K562 (cell line): ENCODE results near the gene CASTOR1.

ENCODE experiments used
- ARNT ChIP-seq, 2 experiments: fragments of 450-650 bp; IDR thresholded peaks; 2 replicates each; pipeline ENCODE4 v1.6.1; 2016; ENCODE audit warnings: mild to moderate bottlenecking in 1 of 2
- FOS ChIP-seq: IDR thresholded peaks from 3 replicates; pipeline ENCODE4 v1.6.1; 2011; ENCODE audit not compliant: insufficient read length; ENCODE audit errors: extremely low read depth
- FOXJ3 ChIP-seq: sonication (generic); formaldehyde crosslinking; IDR thresholded peaks from 2 replicates; pipeline ENCODE4 v1.4.0; 2020; ENCODE audit warnings: mild to moderate bottlenecking, missing genetic modification reagents
- MYBL2 ChIP-seq, 2 experiments: fragments of 450-650 bp in 1 of 2; sonication (generic) in 1 of 2; formaldehyde crosslinking in 1 of 2; IDR thresholded peaks; 2 replicates each; pipeline versions ENCODE4 v1.6.1 to v1.8.1; 2017 to 2022; ENCODE audit warnings: borderline replicate concordance in 1 of 2, inconsistent platforms in 1 of 2, low read depth in 1 of 2, mild to moderate bottlenecking in 1 of 2, missing genetic modification reagents in 1 of 2, moderate library complexity in 1 of 2
- NFE2L1 ChIP-seq: fragments of 450-650 bp; IDR thresholded peaks from 2 replicates; pipeline ENCODE4 v1.6.1; 2016; ENCODE audit warnings: missing genetic modification characterization, low read depth, mild to moderate bottlenecking, missing compliant biosample characterization, moderate library complexity, borderline replicate concordance
- TCF7L2 ChIP-seq: fragments of 150-350 bp; IDR thresholded peaks from 2 replicates; pipeline ENCODE4 v1.6.1; 2016; ENCODE audit warnings: low read depth, mild to moderate bottlenecking, low read length, moderate library complexity
- THRB ChIP-seq: fragments of 450-650 bp; formaldehyde crosslinking; conservative IDR thresholded peaks from 2 replicates; pipeline ENCODE4 v1.4.0; 2022; ENCODE audit warnings: mild to moderate bottlenecking, missing genetic modification characterization
- TF ChIP-seq, protein P1 (sequence below): fragments of 450-650 bp; formaldehyde crosslinking; IDR thresholded peaks from 2 replicates; pipeline ENCODE4 v1.4.0; 2020; ENCODE audit warnings: mild to moderate bottlenecking, moderate library complexity
- TF ChIP-seq, protein P2 (sequence below), 3 experiments: IDR thresholded peaks in 2 of 3; conservative IDR thresholded peaks in 1 of 3; 2 replicates each; pipeline ENCODE4 v1.5.1; 2011 to 2012; ENCODE audit warnings: low read length in 3 of 3, mild to moderate bottlenecking in 3 of 3, control low read depth in 2 of 3, improper control_type of control experiment in 1 of 3, inconsistent platforms in 1 of 3, low read depth in 1 of 3, mixed read lengths in 1 of 3, moderate library complexity in 1 of 3; ENCODE audit not compliant: insufficient read depth in 2 of 3
- TF ChIP-seq, protein P3 (sequence below): fragments of 450-650 bp; IDR thresholded peaks from 2 replicates; pipeline ENCODE4 v1.6.1; 2016; ENCODE audit warnings: mild to moderate bottlenecking

- TF ChIP-seq, protein P1, sequence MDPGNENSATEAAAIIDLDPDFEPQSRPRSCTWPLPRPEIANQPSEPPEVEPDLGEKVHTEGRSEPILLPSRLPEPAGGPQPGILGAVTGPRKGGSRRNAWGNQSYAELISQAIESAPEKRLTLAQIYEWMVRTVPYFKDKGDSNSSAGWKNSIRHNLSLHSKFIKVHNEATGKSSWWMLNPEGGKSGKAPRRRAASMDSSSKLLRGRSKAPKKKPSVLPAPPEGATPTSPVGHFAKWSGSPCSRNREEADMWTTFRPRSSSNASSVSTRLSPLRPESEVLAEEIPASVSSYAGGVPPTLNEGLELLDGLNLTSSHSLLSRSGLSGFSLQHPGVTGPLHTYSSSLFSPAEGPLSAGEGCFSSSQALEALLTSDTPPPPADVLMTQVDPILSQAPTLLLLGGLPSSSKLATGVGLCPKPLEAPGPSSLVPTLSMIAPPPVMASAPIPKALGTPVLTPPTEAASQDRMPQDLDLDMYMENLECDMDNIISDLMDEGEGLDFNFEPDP (CRISPR knock-in tag), result no peak
- TF ChIP-seq NFE2L1 (tag), result no peak
- no peak for TF ChIP-seq THRB (CRISPR knock-in tag)
- TF ChIP-seq MYBL2 (IDR thresholded peaks at IDR 0.05; ENCODE audit: low read depth), result no peak
- no peak for TF ChIP-seq MYBL2 (CRISPR knock-in tag; IDR thresholded peaks at IDR 0.05; ENCODE audit: borderline replicate concordance)
- no peak for TF ChIP-seq FOXJ3
- TF ChIP-seq, protein P2, sequence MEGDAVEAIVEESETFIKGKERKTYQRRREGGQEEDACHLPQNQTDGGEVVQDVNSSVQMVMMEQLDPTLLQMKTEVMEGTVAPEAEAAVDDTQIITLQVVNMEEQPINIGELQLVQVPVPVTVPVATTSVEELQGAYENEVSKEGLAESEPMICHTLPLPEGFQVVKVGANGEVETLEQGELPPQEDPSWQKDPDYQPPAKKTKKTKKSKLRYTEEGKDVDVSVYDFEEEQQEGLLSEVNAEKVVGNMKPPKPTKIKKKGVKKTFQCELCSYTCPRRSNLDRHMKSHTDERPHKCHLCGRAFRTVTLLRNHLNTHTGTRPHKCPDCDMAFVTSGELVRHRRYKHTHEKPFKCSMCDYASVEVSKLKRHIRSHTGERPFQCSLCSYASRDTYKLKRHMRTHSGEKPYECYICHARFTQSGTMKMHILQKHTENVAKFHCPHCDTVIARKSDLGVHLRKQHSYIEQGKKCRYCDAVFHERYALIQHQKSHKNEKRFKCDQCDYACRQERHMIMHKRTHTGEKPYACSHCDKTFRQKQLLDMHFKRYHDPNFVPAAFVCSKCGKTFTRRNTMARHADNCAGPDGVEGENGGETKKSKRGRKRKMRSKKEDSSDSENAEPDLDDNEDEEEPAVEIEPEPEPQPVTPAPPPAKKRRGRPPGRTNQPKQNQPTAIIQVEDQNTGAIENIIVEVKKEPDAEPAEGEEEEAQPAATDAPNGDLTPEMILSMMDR (IDR thresholded peaks at IDR 0.05 in 2 of 3, conservative IDR thresholded peaks at IDR 0.05 in 1 of 3; ENCODE audit: insufficient read depth in 2 of 3, low read depth in 1 of 3, low read length in 3 of 3), result no peak
- no peak for TF ChIP-seq FOS
- TF ChIP-seq ARNT (IDR thresholded peaks at IDR 0.05), result no peak
- TF ChIP-seq, protein P3, sequence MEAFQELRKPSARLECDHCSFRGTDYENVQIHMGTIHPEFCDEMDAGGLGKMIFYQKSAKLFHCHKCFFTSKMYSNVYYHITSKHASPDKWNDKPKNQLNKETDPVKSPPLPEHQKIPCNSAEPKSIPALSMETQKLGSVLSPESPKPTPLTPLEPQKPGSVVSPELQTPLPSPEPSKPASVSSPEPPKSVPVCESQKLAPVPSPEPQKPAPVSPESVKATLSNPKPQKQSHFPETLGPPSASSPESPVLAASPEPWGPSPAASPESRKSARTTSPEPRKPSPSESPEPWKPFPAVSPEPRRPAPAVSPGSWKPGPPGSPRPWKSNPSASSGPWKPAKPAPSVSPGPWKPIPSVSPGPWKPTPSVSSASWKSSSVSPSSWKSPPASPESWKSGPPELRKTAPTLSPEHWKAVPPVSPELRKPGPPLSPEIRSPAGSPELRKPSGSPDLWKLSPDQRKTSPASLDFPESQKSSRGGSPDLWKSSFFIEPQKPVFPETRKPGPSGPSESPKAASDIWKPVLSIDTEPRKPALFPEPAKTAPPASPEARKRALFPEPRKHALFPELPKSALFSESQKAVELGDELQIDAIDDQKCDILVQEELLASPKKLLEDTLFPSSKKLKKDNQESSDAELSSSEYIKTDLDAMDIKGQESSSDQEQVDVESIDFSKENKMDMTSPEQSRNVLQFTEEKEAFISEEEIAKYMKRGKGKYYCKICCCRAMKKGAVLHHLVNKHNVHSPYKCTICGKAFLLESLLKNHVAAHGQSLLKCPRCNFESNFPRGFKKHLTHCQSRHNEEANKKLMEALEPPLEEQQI, result no peak
- TF ChIP-seq TCF7L2, result no peak
Observed at GRCh38 chr22:30277547-30278344, 11.6 kb downstream of the CASTOR1 start.
